ENCODE data around the gene POLR3K.
A peak's percentile ranks its signal among the peaks of the same experiment; 100 is the strongest.

DNA sequence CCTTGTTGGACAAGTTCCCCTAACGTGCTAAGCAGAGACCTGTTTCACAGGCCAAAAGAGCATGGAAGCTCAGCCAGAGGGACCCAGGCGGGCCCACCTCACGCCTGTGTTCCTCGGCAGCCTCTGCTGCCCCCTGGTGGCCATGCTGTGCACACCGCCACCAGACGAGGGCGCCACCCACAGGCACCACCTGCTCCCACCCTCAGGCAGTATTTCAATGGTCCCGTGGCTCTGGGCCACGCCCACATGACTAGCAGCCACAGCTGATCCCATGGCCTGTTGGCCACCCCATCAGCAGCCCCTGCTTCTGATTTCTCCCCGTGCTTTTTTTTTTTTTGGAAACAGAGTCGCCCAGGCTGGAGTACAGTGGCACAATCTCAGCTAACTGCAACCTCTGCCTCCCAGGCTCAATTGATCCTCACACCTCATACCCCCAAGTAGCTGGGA, 43.5 kb upstream of the POLR3K start:
- TF ChIP-seq, protein P1, sequence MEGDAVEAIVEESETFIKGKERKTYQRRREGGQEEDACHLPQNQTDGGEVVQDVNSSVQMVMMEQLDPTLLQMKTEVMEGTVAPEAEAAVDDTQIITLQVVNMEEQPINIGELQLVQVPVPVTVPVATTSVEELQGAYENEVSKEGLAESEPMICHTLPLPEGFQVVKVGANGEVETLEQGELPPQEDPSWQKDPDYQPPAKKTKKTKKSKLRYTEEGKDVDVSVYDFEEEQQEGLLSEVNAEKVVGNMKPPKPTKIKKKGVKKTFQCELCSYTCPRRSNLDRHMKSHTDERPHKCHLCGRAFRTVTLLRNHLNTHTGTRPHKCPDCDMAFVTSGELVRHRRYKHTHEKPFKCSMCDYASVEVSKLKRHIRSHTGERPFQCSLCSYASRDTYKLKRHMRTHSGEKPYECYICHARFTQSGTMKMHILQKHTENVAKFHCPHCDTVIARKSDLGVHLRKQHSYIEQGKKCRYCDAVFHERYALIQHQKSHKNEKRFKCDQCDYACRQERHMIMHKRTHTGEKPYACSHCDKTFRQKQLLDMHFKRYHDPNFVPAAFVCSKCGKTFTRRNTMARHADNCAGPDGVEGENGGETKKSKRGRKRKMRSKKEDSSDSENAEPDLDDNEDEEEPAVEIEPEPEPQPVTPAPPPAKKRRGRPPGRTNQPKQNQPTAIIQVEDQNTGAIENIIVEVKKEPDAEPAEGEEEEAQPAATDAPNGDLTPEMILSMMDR (conservative IDR thresholded peaks at IDR 0.05; ENCODE audit: low read length), result peak; percentile 100
- no peak for TF ChIP-seq EZH2phosphoT487 (IDR thresholded peaks at IDR 0.05; ENCODE audit: borderline replicate concordance, low read depth, low read length)
